GM19238 (cell line): ENCODE measurements around the gene ACTN4.

Source experiments
- DNase-seq: peaks from one replicate; pipeline ENCODE4 v3.0.0; 2011; ENCODE audit warnings: low spot score; ENCODE audit not compliant: insufficient read length

The ACTN4 gene

GRCh38 chr19:38723606-38723965 lies 76.1 kb downstream of the ACTN4 start:
- DNase-seq, result no peak

- DNase-seq, result no peak
Measured at GRCh38 chr19:38723990-38724854, 76.8 kb downstream of the ACTN4 start.

GRCh38 chr19:38725469-38726283 lies 78.2 kb downstream of the ACTN4 start:
- no peak for DNase-seq

GRCh38 chr19:38726284-38726673 lies 78.8 kb downstream of the ACTN4 start:
- DNase-seq, result no peak

GRCh38 chr19:38726761-38727301 lies 79.4 kb downstream of the ACTN4 start:
- DNase-seq, result no peak

GRCh38 chr19:38727306-38727867 lies 79.9 kb downstream of the ACTN4 start:
- no peak for DNase-seq

- no peak for DNase-seq
Measured at GRCh38 chr19:38727868-38728660, 80.6 kb downstream of the ACTN4 start.

- no peak for DNase-seq
Measured at GRCh38 chr19:38728752-38729541, 81.5 kb downstream of the ACTN4 start.

GRCh38 chr19:38729653-38730469 lies 82.4 kb downstream of the ACTN4 start:
- peak; percentile 68 for DNase-seq

- no peak for DNase-seq
Measured at GRCh38 chr19:38730470-38730730, 83.0 kb downstream of the ACTN4 start.

GRCh38 chr19:38730731-38731589 lies 83.5 kb downstream of the ACTN4 start:
- no peak for DNase-seq

- no peak for DNase-seq
Measured at GRCh38 chr19:38731654-38732301, 84.3 kb downstream of the ACTN4 start.

GRCh38 chr19:38733241-38733492 lies 85.7 kb downstream of the ACTN4 start:
- DNase-seq, result no peak

GRCh38 chr19:38733493-38734175 lies 86.2 kb downstream of the ACTN4 start:
- no peak for DNase-seq

GRCh38 chr19:38734176-38734425 lies 86.7 kb downstream of the ACTN4 start:
- peak; percentile 80 for DNase-seq

GRCh38 chr19:38734426-38735256 lies 87.2 kb downstream of the ACTN4 start:
- DNase-seq, result no peak

- DNase-seq, result peak; percentile 36
Measured at GRCh38 chr19:38735257-38735686, 87.8 kb downstream of the ACTN4 start.
